ENCODE data around the gene BRI3.

Gene BRI3

DNA sequence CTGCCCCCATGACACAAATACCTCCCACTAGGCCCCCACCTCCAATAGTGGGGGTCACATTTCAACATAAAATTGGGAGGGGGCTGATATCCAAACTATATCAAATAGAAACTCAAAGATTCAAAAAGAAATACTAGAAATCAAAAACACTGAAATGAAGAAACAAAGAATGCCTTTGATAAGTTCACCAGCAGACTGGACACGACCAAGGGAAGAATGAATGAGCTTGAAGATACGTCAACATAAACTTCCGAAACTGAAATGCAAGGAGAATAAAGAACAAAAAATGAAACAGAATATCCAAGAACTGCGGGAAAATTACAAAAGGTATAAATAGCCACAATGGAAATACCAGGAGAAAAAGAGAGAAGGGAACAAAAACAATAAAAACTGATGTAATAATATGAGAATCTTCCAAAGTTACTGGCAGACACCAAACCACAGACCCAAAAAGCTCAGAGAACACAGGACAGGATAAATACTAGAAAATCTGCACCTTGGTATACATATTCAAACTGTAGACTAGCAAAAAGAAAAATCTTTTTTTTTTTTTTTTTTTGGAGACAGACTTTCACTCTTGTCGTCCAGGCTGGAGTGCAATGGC, 49.5 kb downstream of the BRI3 start:
- no peak for DNase-seq (ENCODE audit: low read depth)
- no peak overlapping the region for H3K4me3 ChIP-seq (ENCODE audit: low read depth, low read length)

DNA sequence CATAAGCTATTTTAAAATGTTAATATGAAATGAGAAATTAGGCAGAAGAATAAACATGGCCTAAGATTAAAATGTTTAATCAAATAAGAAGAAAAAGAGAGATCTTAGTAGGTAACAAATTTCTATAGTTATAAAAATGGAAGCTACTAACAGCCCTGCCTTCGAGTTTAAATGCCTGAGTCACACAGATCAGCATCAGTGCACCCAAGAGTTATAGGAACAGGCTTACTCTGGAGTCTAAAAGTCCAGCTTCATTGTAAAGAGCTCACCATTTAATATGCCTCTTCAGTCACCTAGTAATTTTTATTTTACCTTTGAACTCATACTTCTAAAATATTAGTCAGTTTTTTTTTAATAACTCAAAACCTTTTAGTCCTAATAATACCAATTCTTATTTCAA, 52.6 kb downstream of the BRI3 start:
- no peak overlapping the region for H3K4me3 ChIP-seq (ENCODE audit: low read depth, low read length)
- no peak for DNase-seq (ENCODE audit: low read depth)

DNA sequence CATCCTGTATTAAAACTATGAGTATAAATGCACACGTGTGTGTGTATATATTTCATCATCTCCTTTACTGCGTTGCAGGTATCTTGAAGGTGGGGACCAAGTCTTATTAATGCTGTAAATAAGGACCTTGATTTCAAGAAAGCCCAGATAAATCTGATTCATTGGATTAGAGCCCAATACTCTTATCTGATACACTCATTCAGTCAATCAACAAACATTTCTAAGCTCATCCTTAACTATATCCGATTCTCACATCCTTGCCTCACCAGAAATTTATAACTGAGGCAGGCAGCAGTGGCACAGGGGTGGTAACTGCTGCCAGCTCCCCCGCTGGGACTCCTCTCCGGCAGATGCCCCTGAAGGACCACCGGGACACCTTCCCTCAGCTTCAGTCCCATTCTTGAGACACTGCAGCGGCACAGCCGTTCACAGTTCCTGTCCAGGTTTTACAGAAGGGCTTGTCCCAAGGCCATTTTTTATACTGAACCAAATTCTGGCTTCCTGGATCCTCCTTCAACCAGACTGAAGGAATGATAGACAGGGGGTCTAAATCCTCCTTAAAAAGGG, 54.0 kb downstream of the BRI3 start:
- no peak overlapping the region for H3K4me3 ChIP-seq (ENCODE audit: low read depth, low read length)
- no peak for DNase-seq (ENCODE audit: low read depth)

DNA sequence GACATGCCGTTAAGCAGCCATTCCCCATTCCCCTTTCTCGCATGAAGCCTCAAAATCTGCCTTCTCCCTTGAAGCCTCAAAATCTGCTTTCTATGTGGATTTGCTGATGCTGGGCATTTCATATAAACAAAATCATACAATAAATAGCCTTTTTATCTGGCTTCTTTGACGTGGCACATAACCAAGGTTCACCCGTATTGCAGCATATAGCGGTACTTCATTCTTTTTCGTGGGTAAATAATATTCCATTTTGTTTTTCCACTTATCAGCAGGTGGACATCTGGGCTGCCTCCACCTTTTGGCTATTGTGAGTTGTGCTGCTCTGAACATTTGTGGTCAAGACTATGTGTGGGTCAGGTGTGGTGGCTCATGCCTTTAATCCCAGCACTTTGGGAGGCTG, 57.0 kb downstream of the BRI3 start:
- no peak for DNase-seq (ENCODE audit: low read depth)
- H3K4me3 ChIP-seq (ENCODE audit: low read depth, low read length), result no peak overlapping the region

DNA sequence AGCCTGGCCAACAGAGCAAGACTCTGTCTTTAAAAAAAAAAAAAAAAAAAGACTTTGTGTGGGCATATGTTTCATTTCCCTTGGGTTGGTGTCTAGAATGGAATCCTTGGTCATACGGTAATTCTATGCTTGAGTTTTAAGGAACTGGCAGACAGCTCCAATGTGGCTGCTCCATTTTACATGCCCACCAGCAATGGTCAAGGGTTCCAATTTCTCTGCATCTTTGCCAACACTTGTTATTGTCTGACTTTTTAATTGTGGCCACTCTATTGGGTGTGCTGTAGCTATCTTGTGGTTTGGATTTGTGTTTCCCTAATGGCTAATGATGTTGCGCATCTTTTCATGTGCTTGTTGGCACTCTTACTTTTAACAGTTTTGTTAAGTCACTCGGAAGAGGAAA, 57.6 kb downstream of the BRI3 start:
- no peak for DNase-seq (ENCODE audit: low read depth)
- H3K4me3 ChIP-seq (ENCODE audit: low read depth, low read length), result no peak overlapping the region

DNA sequence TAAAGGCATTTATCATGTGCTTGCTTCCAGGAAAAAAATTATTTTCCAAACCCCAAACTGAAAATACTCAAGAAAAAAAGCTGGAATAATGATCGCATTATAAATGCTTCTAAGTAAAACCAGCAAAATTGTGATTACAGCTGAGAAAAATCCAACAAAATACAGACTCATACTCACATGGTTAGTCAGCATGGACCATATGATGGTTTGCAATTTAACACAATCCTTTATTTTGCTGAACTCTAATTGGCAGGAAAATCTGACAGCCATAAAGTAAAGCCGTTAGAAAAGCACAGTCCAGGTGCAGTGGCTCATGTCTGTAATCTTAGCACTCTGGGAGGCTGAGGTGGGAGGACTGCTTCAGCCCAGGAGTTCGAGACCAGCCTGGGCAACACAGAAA, 59.6 kb downstream of the BRI3 start:
- H3K4me3 ChIP-seq (ENCODE audit: low read depth, low read length), result no peak overlapping the region
- no peak for DNase-seq (ENCODE audit: low read depth)
